OCI-LY3 (cell line): ENCODE data around the gene IDS.

Experiments
- CTCF ChIP-seq: fragments of 200-600, 300-600 bp; sonication (generic); IDR thresholded peaks from 2 replicates; pipeline ENCODE4 v1.5.1; 2014; ENCODE audit warnings: antibody characterized with exemption, low read length, low read depth
- EZH2phosphoT487 ChIP-seq: fragments of 200-600 bp; shearing (Covaris generic); IDR thresholded peaks from 2 replicates; pipeline ENCODE4 v1.6.1; 2018; ENCODE audit warnings: antibody characterized with exemption, mixed run types, low read depth

DNA sequence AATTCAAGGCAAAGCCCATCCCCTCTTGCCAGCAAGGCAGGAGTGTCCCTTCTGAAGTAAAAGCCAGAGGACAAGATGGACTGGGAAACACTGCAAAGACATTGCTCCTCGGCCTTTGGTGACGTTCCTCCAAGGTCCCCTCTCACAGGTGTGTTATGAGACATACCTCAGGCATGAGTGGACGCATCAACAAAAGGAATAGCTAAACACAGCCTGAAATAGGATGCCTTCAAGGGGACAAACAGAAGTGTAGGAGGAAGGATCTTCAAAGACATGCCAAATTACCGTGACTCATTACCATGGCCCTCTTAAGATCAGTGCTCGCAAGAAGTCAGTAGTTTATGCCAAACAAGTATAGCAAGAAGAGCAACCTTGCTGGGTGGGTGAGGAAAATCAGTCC, 6.0 kb upstream of the IDS start:
- TF ChIP-seq CTCF (no peak), EZH2phosphoT487 (no peak)
